ENCODE data around the gene CTIF.

- TF ChIP-seq EP300 (IDR thresholded peaks at IDR 0.05) (no peak), POLR2A (IDR thresholded peaks at IDR 0.05) (no peak)
Observed at GRCh38 chr18:48656582-48656981, 117.8 kb downstream of the CTIF start.
